HG03354 (cell line): ENCODE results near the gene CCDC102A.

Experiments
- ATAC-seq: cut with Tn5 transposase; IDR thresholded peaks from one replicate; pipeline ENCODE4 v1.9.1; 2021; ENCODE audit warnings: mild to moderate bottlenecking; ENCODE audit not compliant: unreplicated experiment, poor library complexity, severe bottlenecking

CCDC102A gene

GRCh38 chr16:57471209-57471608, 65.2 kb downstream of the CCDC102A start:
- no peak for ATAC-seq

- no peak for ATAC-seq
These were observed 65.7 kb downstream of the CCDC102A start for GRCh38 chr16:57470711-57471110.

- no peak for ATAC-seq
These were observed 66.4 kb downstream of the CCDC102A start for GRCh38 chr16:57469917-57470470.

- no peak for ATAC-seq
These were observed 67.3 kb downstream of the CCDC102A start for GRCh38 chr16:57469046-57469445.

- no peak for ATAC-seq
These were observed 68.0 kb downstream of the CCDC102A start for GRCh38 chr16:57468346-57468745.

- no peak for ATAC-seq
These were observed 71.8 kb downstream of the CCDC102A start for GRCh38 chr16:57464523-57464922.

- peak; percentile 28 for ATAC-seq
These were observed 73.4 kb downstream of the CCDC102A start for GRCh38 chr16:57462978-57463362.

GRCh38 chr16:57462209-57462977, 74.0 kb downstream of the CCDC102A start, which contains the start of gene POLR2C:
Gene POLR2C (plus strand): TSS chr16:57462679. CDS start chr16:57462725, 46 bp downstream.
- peak; percentile 89 for ATAC-seq
